Endothelial cell of umbilical vein (primary cell): ENCODE data around the gene LAMA5. TPM values are rescaled to one million over a fixed set of nuclear protein-coding genes. Genes with fewer than 3 reads are reported as not detected.

ENCODE experiments used
- BruUV-seq: library from RNA; stranded (reverse); fragments of 400-500 nt; replicated peaks from 2 replicates; lab custom pipeline; 2021; lab: Mats Ljungman, UMichigan
- CTCF ChIA-PET: fragments of 300-600, 350-600 bp; sonication (Branson Sonifier 250); formaldehyde crosslinking; loops from one replicate; lab custom pipeline; 2021; ENCODE audit warnings: antibody characterized with exemption, inconsistent platforms; lab: Charles Lee
- POLR2A ChIA-PET: fragments of 300-600, 350-600 bp; sonication (Branson Sonifier 250); formaldehyde crosslinking; loops from one replicate; lab custom pipeline; 2021; ENCODE audit warnings: antibody characterized with exemption, inconsistent platforms; lab: Charles Lee
- DNase-seq: peaks from one replicate; pipeline ENCODE4 v3.0.0-alpha.2; 2011; ENCODE audit warnings: low read depth, low spot score
- FAIRE-seq: peaks from 2 replicates; lab custom pipeline; 2011; peaks lifted over from hg19 to GRCh38; lab: Jason Lieb, UNC
- H2AFZ ChIP-seq: 2 replicates; pipeline ENCODE4 v1.6.0; 2012; ENCODE audit warnings: low read depth, low read length, control low read depth, inconsistent platforms
- H3K27ac ChIP-seq: 2 replicates; pipeline ENCODE4 v1.5.1; 2011; ENCODE audit warnings: low read depth, mild to moderate bottlenecking, control low read depth, low read length, moderate library complexity; ENCODE audit not compliant: insufficient read depth
- H3K27me3 ChIP-seq, 2 experiments: 2 replicates each; pipeline versions ENCODE4 v1.6.0 to v1.6.1; 2011; ENCODE audit warnings: low read length in 2 of 2, mixed read lengths in 1 of 2; ENCODE audit not compliant: control insufficient read depth in 2 of 2, insufficient read depth in 2 of 2
- H3K36me3 ChIP-seq, 2 experiments: 2 replicates in 1 of 2; 3 replicates in 1 of 2; pipeline ENCODE4 v1.5.1; 2011; ENCODE audit warnings: low read length in 2 of 2, mild to moderate bottlenecking in 1 of 2, moderate library complexity in 1 of 2; ENCODE audit not compliant: control insufficient read depth in 2 of 2, insufficient read depth in 2 of 2; ENCODE audit errors: extremely low read depth in 1 of 2
- H3K4me1 ChIP-seq: 3 replicates; pipeline ENCODE4 v1.5.1; 2011; ENCODE audit warnings: mild to moderate bottlenecking, low read length; ENCODE audit not compliant: control insufficient read depth, insufficient read depth; ENCODE audit errors: extremely low read depth
- H3K4me2 ChIP-seq: 2 replicates; pipeline ENCODE4 v1.6.1; 2011; ENCODE audit warnings: low read length, control low read depth, mixed read lengths; ENCODE audit not compliant: insufficient read depth
- H3K4me3 ChIP-seq, 3 experiments: fragments of 200-600 bp in 1 of 3; sonication (generic), shearing (Covaris generic) in 1 of 3; replicated peaks in 1 of 3; 2 replicates each; pipeline ENCODE4 v1.5.1; 2011 to 2016; ENCODE audit warnings: control low read depth in 3 of 3, low read length in 3 of 3, mild to moderate bottlenecking in 2 of 3, inconsistent platforms in 1 of 3, low read depth in 1 of 3, moderate library complexity in 1 of 3; ENCODE audit not compliant: insufficient read depth in 1 of 3
- H3K79me2 ChIP-seq: 2 replicates; pipeline ENCODE4 v1.6.0; 2012; ENCODE audit warnings: low read length, inconsistent platforms; ENCODE audit not compliant: control insufficient read depth, insufficient read depth
- H3K9ac ChIP-seq: replicated peaks from 2 replicates; pipeline ENCODE3; 2011; ENCODE audit warnings: low read length, control low read depth; ENCODE audit not compliant: insufficient read depth; ENCODE audit errors: extremely low read depth
- H3K9me1 ChIP-seq: replicated peaks from 3 replicates; pipeline ENCODE4 v1.6.0; 2011; ENCODE audit warnings: mild to moderate bottlenecking, low read length; ENCODE audit not compliant: control insufficient read depth, insufficient read depth; ENCODE audit errors: extremely low read depth
- H3K9me3 ChIP-seq: replicated peaks from 2 replicates; pipeline ENCODE4 v1.5.1; 2012; ENCODE audit warnings: low read length, inconsistent platforms; ENCODE audit not compliant: control insufficient read depth, insufficient read depth
- H4K20me1 ChIP-seq: replicated peaks from 2 replicates; pipeline ENCODE3; 2011; ENCODE audit warnings: mild to moderate bottlenecking, low read length; ENCODE audit not compliant: control insufficient read depth, insufficient read depth; ENCODE audit errors: extremely low read depth
- EZH2 ChIP-seq: IDR thresholded peaks from 2 replicates; pipeline ENCODE4 v1.6.1; 2012; ENCODE audit warnings: borderline replicate concordance, low read depth, mild to moderate bottlenecking, moderate library complexity, low read length, inconsistent platforms; ENCODE audit not compliant: severe bottlenecking
- FOS ChIP-seq: IDR thresholded peaks from 2 replicates; pipeline ENCODE4 v1.6.1; 2011; ENCODE audit warnings: mild to moderate bottlenecking, low read length, moderate library complexity, borderline replicate concordance; ENCODE audit not compliant: insufficient read depth
- GATA2 ChIP-seq: IDR thresholded peaks from 2 replicates; pipeline ENCODE4 v1.7.0; 2011; ENCODE audit warnings: low read depth, mild to moderate bottlenecking, moderate library complexity, mixed read lengths, low read length; ENCODE audit not compliant: insufficient read length, insufficient read depth
- JUN ChIP-seq: IDR thresholded peaks from 2 replicates; pipeline ENCODE4 v1.6.1; 2011; ENCODE audit warnings: borderline replicate concordance, low read depth; ENCODE audit not compliant: insufficient read length, insufficient read depth
- MYC ChIP-seq: IDR thresholded peaks from one replicate; pipeline ENCODE4 v1.6.1; 2011; ENCODE audit warnings: mild to moderate bottlenecking, low read depth, low read length
- POLR2A ChIP-seq: IDR thresholded peaks from 2 replicates; pipeline ENCODE4 v1.6.1; 2012; ENCODE audit warnings: low read depth, mild to moderate bottlenecking, control low read depth, low read length
- POLR2AphosphoS5 ChIP-seq: IDR thresholded peaks from 2 replicates; pipeline ENCODE4 v1.6.1; 2012; ENCODE audit warnings: low read depth, mild to moderate bottlenecking, control low read depth, low read length, moderate library complexity; ENCODE audit not compliant: insufficient read depth
- dilution Hi-C: fragments of 300-500 bp; cut with MboI; formaldehyde crosslinking; loops from one replicate; pipeline ENCODE4 v1.15.0; 2019; ENCODE audit warnings: low sequenced_read_pairs; ENCODE audit not compliant: extremely low pct_ligation_motif_present
- intact Hi-C: fragments of 100-400 bp; cut with micrococcal nuclease; formaldehyde crosslinking; loops from one replicate; pipeline ENCODE4 v1.10.0; 2022
- polyA plus RNA-seq, 4 experiments: library from polyadenylated mRNA; depleted of rRNA in 3 of 4; stranded (reverse) in 3 of 4; unstranded in 1 of 4; fragments of >200 nt; gene quantifications; 2 replicates each; pipeline versions ENCODE4 v1.2.1 to v1.2.3, GENCODE V29; 2011 to 2012; ENCODE audit warnings: missing spikeins in 1 of 4
- total RNA-seq: library from RNA; stranded (reverse); gene quantifications from 2 replicates; pipeline ENCODE4 v1.2.3, GENCODE V29; 2021
- TF ChIP-seq, protein P1 (sequence below), 2 donors: IDR thresholded peaks; 1 replicate in 1 of 2; 2 replicates in 1 of 2; pipeline ENCODE4 v1.5.1; 2011; ENCODE audit warnings: low read length in 2 of 2, mild to moderate bottlenecking in 2 of 2, moderate library complexity in 2 of 2, control low read depth in 1 of 2, inconsistent platforms in 1 of 2, low read depth in 1 of 2; ENCODE audit not compliant: insufficient read depth in 1 of 2; ENCODE audit errors: extremely low read depth in 1 of 2
- TF ChIP-seq, protein P2 (sequence below): IDR thresholded peaks from 2 replicates; pipeline ENCODE4 v1.6.1; 2011; ENCODE audit not compliant: insufficient read depth, insufficient read length

The LAMA5 gene
- total and polyA plus RNA-seq, 2 donors (not counting 3 experiments of a cell fraction or from before 2014, with no cell fraction given) = 24.0 to 145 TPM

DNA sequence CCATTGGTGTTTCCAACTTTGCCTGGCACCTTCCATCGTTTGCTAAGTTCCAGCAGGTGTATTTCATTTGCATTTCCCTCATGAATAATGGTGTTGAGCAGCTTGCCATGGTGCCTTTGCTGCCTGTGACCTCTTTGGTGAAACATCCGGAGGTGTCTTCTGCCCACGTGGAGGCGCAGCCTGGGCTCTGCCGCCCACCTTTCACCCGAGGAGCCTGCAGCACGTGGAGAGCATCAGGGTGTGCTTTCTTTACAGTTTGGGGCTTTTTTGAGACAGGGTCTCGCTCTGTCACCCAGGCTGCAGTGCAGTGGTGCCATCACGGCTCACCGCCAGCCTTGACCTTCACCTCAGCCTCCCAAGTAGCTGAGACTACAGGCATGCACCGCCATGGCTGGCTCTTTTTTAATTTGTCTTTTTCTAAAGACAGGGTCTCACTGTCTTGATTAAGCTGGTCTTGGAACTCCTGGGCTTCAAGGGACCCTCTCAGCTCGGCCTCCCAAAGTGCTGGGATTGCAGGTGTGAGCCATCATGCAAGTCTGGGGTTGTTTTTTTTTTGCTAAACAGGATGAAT, 67.4 kb downstream of the LAMA5 start:
- Histone ChIP-seq H3K9ac (no peak overlapping the region), H3K36me3 (peaks cover 0 to 3% of the 10 kb centered on the region in 2 experiments), H3K9me1 (no peaks in the 10 kb centered on the region), H3K4me1 (peaks cover 8% of the 10 kb centered on the region), H3K4me2 (no peak overlapping the region), H3K79me2 (peaks cover 17% of the 10 kb centered on the region), H3K4me3 (no peak overlapping the region), H4K20me1 (no peaks in the 10 kb centered on the region), H3K9me3 (no peaks in the 10 kb centered on the region), H2AFZ (no peak overlapping the region), H3K27ac (no peak overlapping the region), H3K27me3 (no peaks in the 10 kb centered on the region)
- no peak for DNase-seq
- ChIA-PET POLR2A (no interaction called here), CTCF (interaction anchor here (3.0 to 3.4 kb wide), 2 partner anchors 76 to 83 kb away, joined by 28 to 46 read pairs; no protein-coding TSS in a partner anchor)
- no TSS peak for BruUV-seq
- intact Hi-C loops = loop anchor here (10.0 kb wide), 1 partner anchor 495 kb away; the partner anchor contains the start of gene MRGBP
- TF ChIP-seq MYC (no peak), POLR2A (no peak), JUN (no peak), FOS (no peak), POLR2AphosphoS5 (no peak), EZH2 (no peak), GATA2 (no peak)
- TF ChIP-seq, protein P1, sequence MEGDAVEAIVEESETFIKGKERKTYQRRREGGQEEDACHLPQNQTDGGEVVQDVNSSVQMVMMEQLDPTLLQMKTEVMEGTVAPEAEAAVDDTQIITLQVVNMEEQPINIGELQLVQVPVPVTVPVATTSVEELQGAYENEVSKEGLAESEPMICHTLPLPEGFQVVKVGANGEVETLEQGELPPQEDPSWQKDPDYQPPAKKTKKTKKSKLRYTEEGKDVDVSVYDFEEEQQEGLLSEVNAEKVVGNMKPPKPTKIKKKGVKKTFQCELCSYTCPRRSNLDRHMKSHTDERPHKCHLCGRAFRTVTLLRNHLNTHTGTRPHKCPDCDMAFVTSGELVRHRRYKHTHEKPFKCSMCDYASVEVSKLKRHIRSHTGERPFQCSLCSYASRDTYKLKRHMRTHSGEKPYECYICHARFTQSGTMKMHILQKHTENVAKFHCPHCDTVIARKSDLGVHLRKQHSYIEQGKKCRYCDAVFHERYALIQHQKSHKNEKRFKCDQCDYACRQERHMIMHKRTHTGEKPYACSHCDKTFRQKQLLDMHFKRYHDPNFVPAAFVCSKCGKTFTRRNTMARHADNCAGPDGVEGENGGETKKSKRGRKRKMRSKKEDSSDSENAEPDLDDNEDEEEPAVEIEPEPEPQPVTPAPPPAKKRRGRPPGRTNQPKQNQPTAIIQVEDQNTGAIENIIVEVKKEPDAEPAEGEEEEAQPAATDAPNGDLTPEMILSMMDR (IDR thresholded peaks at IDR 0.05; ENCODE audit: extremely low read depth in 1 of 2, insufficient read depth in 1 of 2, low read depth in 1 of 2, low read length in 2 of 2) = no peak
- TF ChIP-seq, protein P2, sequence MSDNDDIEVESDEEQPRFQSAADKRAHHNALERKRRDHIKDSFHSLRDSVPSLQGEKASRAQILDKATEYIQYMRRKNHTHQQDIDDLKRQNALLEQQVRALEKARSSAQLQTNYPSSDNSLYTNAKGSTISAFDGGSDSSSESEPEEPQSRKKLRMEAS = no peak
- no peak for FAIRE-seq
- dilution Hi-C loops = no loop called here
